ENCODE measurements around the gene ALDH4A1. TPM values are rescaled to one million over a fixed set of nuclear protein-coding genes. Genes with fewer than 3 reads are reported as not detected.

ALDH4A1 gene
- total and polyA plus RNA-seq, 10 of the 15 experiments (the other 5 are each of a cell fraction or from before 2014, with no cell fraction given): 0.06 to 25.5 (median 13.0) TPM

- SMC1A ChIA-PET (ENCODE audit: uncharacterized antibody, unreplicated experiment): no interaction called here
- no peak overlapping the region for H3K9ac ChIP-seq (ENCODE audit: control insufficient read depth, insufficient read depth, low read length)
- intact Hi-C loops (cut with micrococcal nuclease; ENCODE audit: unreplicated experiment) (no loop called here), in situ Hi-C loops (cut with MboI) (no loop called here)
- no peak overlapping the region for H3K4me3 ChIP-seq
- no peak for DNase-seq (ENCODE audit: low read depth, low spot score)
- no peaks in the 10 kb centered on the region for H3K9me3 ChIP-seq (replicated peaks; ENCODE audit: control insufficient read depth, insufficient read depth, low read length)
- no peaks in the 10 kb centered on the region for H3K27me3 ChIP-seq (replicated peaks in 1 of 2; ENCODE audit: control insufficient read depth in 2 of 2, insufficient read depth in 2 of 2, low read length in 1 of 2)
- H3K4me2 ChIP-seq (ENCODE audit: control insufficient read depth, insufficient read depth): no peak overlapping the region
- 60% methylated on average over 2 of the region's 2 CpGs for WGBS (ENCODE audit: insufficient coverage, insufficient replicate concordance, low lambda C conversion rate, missing lambda C conversion rate)
- no peak for TF ChIP-seq CHD2 (IDR thresholded peaks at IDR 0.05; ENCODE audit: borderline replicate concordance, low read depth, low read length)
- no peak for TF ChIP-seq EED (IDR thresholded peaks at IDR 0.05; ENCODE audit: low read depth)
- no peak for TF ChIP-seq TAF1 (IDR thresholded peaks at IDR 0.05; ENCODE audit: borderline replicate concordance, low read depth, low read length)
- no peak for TF ChIP-seq IKZF1 (conservative IDR thresholded peaks at IDR 0.05)
- no peak for TF ChIP-seq HSF1 (IDR thresholded peaks at IDR 0.05; ENCODE audit: low read depth, low read length)
- TF ChIP-seq TCF7 (IDR thresholded peaks at IDR 0.05; ENCODE audit: borderline replicate concordance): no peak
- no peak for TF ChIP-seq ZBTB11 (CRISPR knock-in tag; IDR thresholded peaks at IDR 0.05)
- no peak for TF ChIP-seq TCF3 (IDR thresholded peaks at IDR 0.05; ENCODE audit: borderline replicate concordance, insufficient read depth, low read depth, low read length)
- TF ChIP-seq SKIL (IDR thresholded peaks at IDR 0.05; ENCODE audit: low read depth, poor library complexity, severe bottlenecking): no peak
- no peaks in the 10 kb centered on the region for H3K79me2 ChIP-seq (ENCODE audit: control insufficient read depth, insufficient read depth, low read length)
- ATAC-seq: no peak
- RAD21 ChIA-PET (ENCODE audit: unreplicated experiment): no interaction called here
- no peak for FAIRE-seq
- H3K27ac ChIP-seq (ENCODE audit: control insufficient read depth, insufficient read depth): no peak overlapping the region
- CTCF ChIA-PET: interaction anchor here (1.4 to 1.5 kb wide), 2 partner anchors 22 to 32 kb away, joined by 3 to 4 read pairs; partner anchors contain the start of gene ALDH4A1
- H4K20me1 ChIP-seq (ENCODE audit: control insufficient read depth, insufficient read depth): no peaks in the 10 kb centered on the region
- no TSS peak for BruUV-seq (replicated peaks)
- no peaks in the 10 kb centered on the region for H3K4me1 ChIP-seq (ENCODE audit: control insufficient read depth, insufficient read depth, low read length)
- peaks cover 0 to 2% of the 10 kb centered on the region in 2 experiments; a peak in 2 of 4 replicates for H3K36me3 ChIP-seq (ENCODE audit: control insufficient read depth in 2 of 2, insufficient read depth in 2 of 2, low read length in 1 of 2)
- no peak overlapping the region for H2AFZ ChIP-seq (ENCODE audit: control insufficient read depth, low read depth, low read length)
- POLR2A ChIA-PET: no interaction called here
Measured at GRCh38 chr1:18881164-18881563, 21.2 kb downstream of the ALDH4A1 start.
